Left renal pelvis (tissue), 4 donors: ENCODE data around the gene ILK. TPM values are rescaled to one million over a fixed set of nuclear protein-coding genes. Genes with fewer than 3 reads are reported as not detected.

Source experiments
- DNase-seq, 4 donors: peaks; one replicate each; pipeline ENCODE4 v3.0.0-alpha.2; 2013; ENCODE audit warnings: low read depth in 4 of 4, low spot score in 3 of 4
- polyA plus RNA-seq, 4 donors: library from polyadenylated mRNA; unstranded; fragments of 120-200 nt; gene quantifications; one replicate each; pipeline ENCODE4 v1.2.1, GENCODE V29; 2013; ENCODE audit not compliant: insufficient read length in 4 of 4

ILK gene
- polyA plus RNA-seq, 4 donors = 141 to 176 (median 151) TPM

DNA sequence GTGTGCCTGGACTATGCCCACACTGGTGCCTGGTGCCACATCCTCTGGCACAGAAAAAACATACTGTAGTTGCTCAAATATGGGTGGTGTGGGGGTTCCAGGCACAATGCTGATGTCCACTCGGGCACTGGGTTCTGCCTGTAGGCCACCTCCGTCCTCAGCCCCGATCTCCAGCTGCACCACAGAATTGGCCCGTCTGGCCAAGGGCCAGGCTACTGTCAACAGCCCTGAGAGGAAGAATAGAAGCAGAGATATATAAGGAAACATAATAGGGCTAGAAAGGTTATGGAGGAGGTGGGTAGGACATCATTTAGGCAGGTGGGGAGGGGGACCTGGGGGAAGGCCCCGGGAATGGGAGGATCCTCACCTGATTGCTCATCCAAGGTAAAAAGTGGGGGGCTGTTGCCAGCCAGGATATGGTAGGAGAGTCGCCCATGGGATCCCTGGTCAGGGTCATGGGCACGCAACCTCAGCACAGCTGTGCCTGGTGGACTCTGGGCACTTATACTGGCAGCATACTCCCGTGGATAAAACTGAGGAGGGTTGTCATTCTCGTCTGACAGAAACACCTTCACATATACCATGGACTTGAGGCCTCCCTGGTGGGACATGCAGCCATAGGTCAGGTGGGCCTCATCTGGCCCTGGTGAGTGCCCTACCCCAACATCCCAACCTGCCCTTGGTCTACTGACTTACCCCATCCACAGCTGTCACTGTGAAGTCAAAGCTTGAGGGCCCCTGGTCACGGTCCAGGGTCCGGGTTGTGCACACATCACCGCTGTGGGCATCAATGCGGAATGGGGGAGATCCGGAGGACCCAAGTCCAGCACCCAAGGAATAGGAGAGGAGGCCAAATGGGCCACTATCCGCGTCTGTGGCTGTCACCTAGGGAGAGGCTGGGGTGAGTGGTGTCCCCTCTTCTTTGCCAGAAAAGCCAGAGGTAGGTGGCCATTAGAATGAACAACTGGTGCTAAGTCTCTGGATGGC, 30.1 kb downstream of the ILK start:
- DNase-seq = no peak

DNA sequence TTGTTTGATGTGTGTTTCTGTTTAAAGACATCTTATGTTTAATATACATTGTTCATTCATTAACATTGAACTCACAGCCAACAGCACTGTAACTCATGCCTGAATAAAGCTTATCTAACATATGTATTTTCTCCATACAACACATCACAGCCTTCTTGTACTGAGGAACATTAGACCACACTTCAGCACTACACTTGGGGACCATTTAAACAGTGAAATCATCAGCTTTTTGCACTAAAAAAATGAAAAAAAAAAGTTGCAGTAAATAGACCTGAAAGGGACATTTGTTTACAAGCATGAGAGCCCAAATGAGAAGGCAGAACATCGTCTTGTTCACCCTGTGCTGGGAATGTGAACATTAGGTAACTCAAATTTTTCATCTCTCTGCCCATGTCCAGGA, 31.0 kb downstream of the ILK start:
- no peak for DNase-seq

GRCh38 chr11:6635082-6635932, 31.7 kb downstream of the ILK start:
- no peak for DNase-seq

DNA sequence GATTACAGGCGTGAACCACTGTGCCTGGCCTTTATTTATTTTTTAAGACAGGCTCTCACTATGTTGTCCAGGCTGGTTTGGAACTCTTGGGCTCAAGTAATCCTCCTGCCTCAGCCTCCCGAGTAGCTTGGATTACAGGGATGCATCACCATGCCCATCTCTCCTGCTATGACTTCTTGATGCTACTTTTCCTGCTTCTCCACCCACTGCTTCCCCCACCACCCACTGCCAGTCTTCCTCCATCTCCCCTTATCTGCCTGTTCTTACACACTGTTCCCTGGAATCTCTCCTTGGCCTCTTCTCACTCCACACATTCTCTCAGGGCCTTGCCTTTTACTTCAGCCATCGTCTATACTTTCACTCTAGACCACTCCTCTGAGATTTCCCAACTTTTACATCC, 32.9 kb downstream of the ILK start:
- no peak for DNase-seq

- DNase-seq = no peak
Observed at GRCh38 chr11:6637871-6638270, 34.3 kb downstream of the ILK start.

- DNase-seq = no peak
Observed at GRCh38 chr11:6638429-6638828, 34.9 kb downstream of the ILK start.

- DNase-seq = no peak
Observed at GRCh38 chr11:6640036-6640984, 36.7 kb downstream of the ILK start.

GRCh38 chr11:6640985-6641701, 37.6 kb downstream of the ILK start:
- no peak for DNase-seq

DNA sequence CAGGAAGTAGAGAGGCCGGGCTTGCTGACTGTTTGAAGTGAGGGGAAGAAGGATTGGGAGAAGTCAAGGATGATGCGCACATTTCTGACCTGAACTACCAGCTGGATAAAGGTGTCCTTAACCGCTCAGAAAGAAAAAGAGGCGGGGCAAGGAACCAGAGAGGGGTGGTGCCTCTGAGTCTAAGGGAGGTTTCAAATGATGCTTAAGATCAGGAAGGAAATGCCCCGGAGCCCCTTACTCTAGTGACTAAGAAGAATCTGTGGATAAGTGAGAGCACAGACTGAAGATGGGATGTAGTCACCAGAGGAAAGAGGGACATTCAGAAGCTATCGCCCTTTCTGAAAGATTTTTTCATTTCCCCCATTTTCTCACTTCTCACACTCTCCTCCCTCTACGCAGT, 39.4 kb downstream of the ILK start:
- DNase-seq = no peak

DNA sequence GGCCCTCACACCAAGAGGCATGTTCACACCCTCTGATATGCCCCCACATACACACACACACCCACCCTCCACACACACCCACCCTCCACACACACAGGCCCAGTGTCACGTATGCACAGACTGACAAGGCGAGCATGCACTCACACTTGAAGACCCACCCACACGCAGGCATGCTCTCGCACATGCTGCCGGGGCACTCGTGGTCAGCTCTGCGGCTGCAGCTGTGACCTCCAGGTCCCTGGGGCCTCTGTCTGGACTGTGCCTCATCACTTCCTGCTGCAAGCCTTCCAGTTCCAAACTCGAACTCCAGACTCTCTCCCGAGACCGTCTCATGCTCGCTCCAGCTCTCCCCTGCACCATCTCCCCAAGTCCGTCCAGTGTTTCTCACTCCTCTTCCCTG, 42.5 kb downstream of the ILK start:
- DNase-seq = no peak

GRCh38 chr11:6646576-6646917, 43.0 kb downstream of the ILK start:
- no peak for DNase-seq

DNA sequence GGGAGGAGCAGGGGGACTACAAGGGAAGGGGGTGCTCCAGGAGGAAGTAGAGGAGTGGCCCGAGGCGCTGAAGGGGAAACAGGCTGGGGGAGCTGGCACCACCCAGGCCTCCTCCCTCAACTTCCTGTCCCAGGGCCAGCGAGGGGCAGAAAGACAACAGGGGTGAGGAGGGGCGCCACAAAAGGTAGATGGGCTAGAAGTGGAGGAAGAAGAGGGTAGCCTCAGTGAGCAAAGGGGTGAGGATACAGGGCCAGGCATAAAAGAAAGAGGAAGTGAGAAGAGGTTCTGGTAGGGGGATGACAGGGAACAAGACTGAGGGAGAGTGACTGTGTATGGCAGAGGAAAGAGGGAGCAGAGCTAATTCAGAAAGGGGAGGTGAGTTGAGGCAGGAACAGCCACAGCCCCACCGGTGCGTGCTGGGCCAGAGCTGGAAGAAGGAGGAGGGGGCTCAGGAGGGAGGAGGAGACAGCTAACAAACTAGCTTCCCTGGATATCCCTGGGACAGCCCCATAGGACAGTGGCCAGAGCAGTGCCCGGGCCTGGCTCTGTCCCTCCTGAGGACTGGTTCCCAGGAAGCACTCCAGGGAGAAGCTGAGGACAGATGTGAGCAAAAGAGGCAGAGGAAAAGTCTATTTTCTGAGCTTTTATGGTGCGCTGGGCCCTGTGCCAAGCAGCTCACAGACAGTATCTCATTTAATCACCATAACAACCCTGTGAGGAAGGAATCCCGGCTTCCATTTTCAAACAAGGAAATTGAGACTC, 43.5 kb downstream of the ILK start:
- no peak for DNase-seq

DNA sequence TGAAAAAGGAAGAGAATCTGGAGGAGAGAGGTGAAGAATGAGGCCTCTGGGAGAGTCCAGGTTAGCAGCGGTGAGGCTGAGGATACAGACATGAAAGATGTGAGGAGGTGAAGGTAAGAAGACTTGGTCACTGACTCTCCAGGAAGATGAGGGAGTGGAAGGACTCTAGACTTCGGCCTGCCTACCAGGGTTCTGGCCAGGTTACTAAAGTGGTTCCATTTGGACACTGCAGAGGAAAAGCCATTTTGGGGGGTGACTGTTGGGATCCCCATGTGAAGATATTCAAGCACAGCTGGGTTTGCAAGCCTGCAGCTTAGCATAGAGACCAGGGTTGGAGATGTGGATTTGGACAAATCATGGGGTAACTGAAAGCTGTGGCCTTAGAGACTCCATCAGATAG, 44.3 kb downstream of the ILK start:
- no peak for DNase-seq

- DNase-seq = no peak
Observed at GRCh38 chr11:6648501-6648900, 44.9 kb downstream of the ILK start.

GRCh38 chr11:6650104-6650503, 46.5 kb downstream of the ILK start:
- no peak for DNase-seq

DNA sequence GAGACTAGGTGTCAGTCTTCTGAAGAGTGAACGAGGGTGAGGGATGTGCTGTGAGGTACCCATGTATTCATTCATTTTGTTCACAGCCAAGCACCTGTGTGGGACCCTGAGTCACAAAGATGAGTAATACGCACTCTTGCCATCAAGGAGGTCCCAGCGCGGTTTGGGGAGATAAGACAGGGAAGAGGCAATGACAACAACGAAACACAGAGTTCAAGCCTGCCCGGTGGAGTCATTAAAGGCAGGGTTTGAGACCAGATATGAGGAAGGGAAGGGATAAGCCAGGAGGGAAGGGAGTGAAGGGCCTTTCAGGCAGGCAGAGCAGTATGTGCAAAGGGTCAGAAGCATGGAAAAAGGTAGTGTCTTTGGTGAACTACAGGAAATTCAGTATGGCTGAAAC, 47.4 kb downstream of the ILK start:
- no peak for DNase-seq

DNA sequence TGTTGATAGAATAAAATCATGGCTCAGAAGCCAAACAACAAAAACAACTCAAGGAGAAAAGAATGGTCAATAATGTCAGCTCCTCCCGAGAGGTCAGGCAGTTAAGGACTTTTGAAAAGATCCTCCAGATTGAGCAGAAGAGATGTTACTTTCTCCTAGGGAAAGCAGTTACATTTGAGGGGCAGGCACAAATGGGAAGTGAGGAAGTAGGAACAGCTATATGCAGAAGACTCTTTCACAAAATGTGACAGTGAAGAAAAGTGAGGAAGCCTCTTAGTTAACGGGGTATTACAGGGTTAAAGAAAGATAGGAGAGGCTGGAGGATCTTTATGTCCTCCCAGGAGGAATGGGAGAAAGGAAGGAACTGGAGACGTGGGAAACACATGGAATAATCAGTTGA, 48.6 kb downstream of the ILK start:
- no peak for DNase-seq

DNA sequence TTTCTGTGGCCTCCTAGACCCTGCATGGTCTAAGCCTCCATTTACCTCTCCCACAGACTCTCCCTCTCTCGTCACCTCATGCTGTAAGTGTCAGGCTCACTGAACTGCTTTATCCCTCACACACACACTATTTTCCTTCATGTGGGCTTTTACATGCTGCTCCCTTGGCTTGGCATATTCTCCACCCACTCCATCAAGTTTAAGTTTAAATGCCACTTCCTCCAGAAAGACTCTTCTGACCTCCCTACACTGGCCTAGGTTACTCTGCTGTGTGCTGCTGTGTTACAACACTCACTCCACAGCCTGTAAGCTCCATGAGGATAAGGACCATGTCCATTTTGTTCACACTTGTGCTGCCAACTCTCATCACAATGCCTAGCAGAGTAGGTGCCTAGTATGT, 49.5 kb downstream of the ILK start:
- no peak for DNase-seq

GRCh38 chr11:6653656-6654055, 50.1 kb downstream of the ILK start:
- DNase-seq = no peak
